ENCODE measurements around the gene RAPGEF5.

The RAPGEF5 gene

DNA sequence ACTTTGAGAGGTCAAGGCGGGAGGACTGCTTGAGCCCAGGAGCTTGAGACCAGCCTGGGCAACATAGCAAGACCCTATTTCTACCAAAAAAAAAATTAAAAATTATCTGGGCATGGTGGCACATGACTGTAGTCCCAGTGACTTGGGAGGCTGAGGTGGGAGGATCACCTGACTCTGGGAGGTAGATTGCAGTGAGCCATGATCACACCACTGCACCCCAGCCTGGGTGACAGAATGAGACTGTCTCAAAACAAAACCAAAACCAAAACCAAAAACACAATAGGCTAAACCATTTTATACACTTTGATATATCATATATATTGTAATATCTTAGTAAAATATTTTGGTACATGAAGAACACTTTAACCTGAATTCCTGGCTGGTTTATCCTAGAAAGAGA is 101.6 kb downstream of the RAPGEF5 start:
- Histone ChIP-seq H3K27ac (replicated peaks) (no peak overlapping the region), H3K4me3 (replicated peaks; ENCODE audit: insufficient read depth, low read length) (no peak overlapping the region), H3K27me3 (ENCODE audit: insufficient read depth, poor library complexity, severe bottlenecking) (no peaks in the 10 kb centered on the region)
- TF ChIP-seq SPI1 (IDR thresholded peaks at IDR 0.05; ENCODE audit: borderline replicate concordance, low read depth) (no peak), POLR2AphosphoS5 (IDR thresholded peaks at IDR 0.05; ENCODE audit: low read depth) (no peak), GABPA (IDR thresholded peaks at IDR 0.05; ENCODE audit: low read depth) (no peak)
- TF ChIP-seq, protein P1, sequence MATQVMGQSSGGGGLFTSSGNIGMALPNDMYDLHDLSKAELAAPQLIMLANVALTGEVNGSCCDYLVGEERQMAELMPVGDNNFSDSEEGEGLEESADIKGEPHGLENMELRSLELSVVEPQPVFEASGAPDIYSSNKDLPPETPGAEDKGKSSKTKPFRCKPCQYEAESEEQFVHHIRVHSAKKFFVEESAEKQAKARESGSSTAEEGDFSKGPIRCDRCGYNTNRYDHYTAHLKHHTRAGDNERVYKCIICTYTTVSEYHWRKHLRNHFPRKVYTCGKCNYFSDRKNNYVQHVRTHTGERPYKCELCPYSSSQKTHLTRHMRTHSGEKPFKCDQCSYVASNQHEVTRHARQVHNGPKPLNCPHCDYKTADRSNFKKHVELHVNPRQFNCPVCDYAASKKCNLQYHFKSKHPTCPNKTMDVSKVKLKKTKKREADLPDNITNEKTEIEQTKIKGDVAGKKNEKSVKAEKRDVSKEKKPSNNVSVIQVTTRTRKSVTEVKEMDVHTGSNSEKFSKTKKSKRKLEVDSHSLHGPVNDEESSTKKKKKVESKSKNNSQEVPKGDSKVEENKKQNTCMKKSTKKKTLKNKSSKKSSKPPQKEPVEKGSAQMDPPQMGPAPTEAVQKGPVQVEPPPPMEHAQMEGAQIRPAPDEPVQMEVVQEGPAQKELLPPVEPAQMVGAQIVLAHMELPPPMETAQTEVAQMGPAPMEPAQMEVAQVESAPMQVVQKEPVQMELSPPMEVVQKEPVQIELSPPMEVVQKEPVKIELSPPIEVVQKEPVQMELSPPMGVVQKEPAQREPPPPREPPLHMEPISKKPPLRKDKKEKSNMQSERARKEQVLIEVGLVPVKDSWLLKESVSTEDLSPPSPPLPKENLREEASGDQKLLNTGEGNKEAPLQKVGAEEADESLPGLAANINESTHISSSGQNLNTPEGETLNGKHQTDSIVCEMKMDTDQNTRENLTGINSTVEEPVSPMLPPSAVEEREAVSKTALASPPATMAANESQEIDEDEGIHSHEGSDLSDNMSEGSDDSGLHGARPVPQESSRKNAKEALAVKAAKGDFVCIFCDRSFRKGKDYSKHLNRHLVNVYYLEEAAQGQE (IDR thresholded peaks at IDR 0.05; ENCODE audit: insufficient replicate concordance, low read depth): no peak
- TF ChIP-seq, protein P2, sequence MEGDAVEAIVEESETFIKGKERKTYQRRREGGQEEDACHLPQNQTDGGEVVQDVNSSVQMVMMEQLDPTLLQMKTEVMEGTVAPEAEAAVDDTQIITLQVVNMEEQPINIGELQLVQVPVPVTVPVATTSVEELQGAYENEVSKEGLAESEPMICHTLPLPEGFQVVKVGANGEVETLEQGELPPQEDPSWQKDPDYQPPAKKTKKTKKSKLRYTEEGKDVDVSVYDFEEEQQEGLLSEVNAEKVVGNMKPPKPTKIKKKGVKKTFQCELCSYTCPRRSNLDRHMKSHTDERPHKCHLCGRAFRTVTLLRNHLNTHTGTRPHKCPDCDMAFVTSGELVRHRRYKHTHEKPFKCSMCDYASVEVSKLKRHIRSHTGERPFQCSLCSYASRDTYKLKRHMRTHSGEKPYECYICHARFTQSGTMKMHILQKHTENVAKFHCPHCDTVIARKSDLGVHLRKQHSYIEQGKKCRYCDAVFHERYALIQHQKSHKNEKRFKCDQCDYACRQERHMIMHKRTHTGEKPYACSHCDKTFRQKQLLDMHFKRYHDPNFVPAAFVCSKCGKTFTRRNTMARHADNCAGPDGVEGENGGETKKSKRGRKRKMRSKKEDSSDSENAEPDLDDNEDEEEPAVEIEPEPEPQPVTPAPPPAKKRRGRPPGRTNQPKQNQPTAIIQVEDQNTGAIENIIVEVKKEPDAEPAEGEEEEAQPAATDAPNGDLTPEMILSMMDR (IDR thresholded peaks at IDR 0.05; ENCODE audit: insufficient read depth, low read length): no peak
- DNase-seq (ENCODE audit: low read depth in 1 of 2, low spot score in 1 of 2): no peak

DNA sequence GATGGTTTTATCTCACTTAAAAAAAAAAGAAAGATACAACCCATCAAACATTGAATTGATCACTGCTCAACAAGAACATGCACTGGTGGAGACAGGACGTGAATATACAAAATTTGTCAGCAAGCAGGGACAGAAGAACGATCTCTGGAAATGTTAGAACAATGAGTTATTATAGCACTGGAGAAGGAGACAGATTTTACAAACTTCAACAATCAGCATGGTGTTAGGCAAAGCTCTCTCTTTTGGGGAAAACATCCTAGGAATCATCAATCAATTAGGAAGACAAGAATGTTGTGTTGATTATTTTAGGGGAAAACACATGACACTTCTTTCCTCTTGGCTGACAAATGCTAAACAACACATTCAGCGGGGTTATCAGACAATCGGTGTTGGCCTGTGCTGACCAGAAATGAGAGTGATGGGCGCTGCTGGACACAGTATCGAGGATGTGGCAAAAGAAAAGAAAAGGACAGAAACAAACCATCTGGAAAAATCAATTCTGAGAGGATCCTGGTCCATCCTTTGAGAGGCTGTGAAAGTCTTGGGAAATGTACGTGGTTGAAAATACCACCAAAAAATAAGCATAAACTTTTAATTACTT is 103.9 kb downstream of the RAPGEF5 start:
- H3K4me3 ChIP-seq (replicated peaks; ENCODE audit: insufficient read depth, low read length): no peak overlapping the region
- TF ChIP-seq POLR2AphosphoS5 (IDR thresholded peaks at IDR 0.05; ENCODE audit: low read depth) (no peak), SPI1 (IDR thresholded peaks at IDR 0.05; ENCODE audit: borderline replicate concordance, low read depth) (no peak), GABPA (IDR thresholded peaks at IDR 0.05; ENCODE audit: low read depth) (no peak)
- TF ChIP-seq, protein P2 (IDR thresholded peaks at IDR 0.05; ENCODE audit: insufficient read depth, low read length): no peak
- TF ChIP-seq, protein P1 (IDR thresholded peaks at IDR 0.05; ENCODE audit: insufficient replicate concordance, low read depth): no peak
- H3K27me3 ChIP-seq (ENCODE audit: insufficient read depth, poor library complexity, severe bottlenecking): no peaks in the 10 kb centered on the region
- no peak for DNase-seq (ENCODE audit: low read depth in 1 of 2, low spot score in 1 of 2)
- no peak overlapping the region for H3K27ac ChIP-seq (replicated peaks)

DNA sequence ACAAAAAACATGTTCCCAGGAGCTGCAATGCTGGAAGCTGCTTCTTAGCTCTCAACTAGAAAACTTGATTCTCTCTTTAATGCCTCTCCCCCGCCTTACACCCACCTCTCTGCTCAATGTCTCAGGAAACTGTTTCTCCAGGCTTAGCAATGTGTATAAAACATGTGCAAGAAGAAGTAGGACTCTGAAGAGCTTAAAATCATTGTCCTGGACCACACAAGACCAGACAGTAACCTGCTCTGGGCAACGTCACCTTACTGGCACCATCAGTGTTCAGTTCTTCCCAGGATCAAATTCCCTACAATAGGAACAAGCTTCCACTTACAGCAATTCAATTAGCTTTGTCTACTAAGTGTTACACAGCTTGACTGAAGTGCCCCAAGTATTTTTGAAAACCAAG is 104.9 kb downstream of the RAPGEF5 start:
- no peak for DNase-seq (ENCODE audit: low read depth in 1 of 2, low spot score in 1 of 2)
- H3K27me3 ChIP-seq (ENCODE audit: insufficient read depth, poor library complexity, severe bottlenecking): no peaks in the 10 kb centered on the region
- H3K27ac ChIP-seq (replicated peaks): no peak overlapping the region
- no peak overlapping the region for H3K4me3 ChIP-seq (replicated peaks; ENCODE audit: insufficient read depth, low read length)
- TF ChIP-seq, protein P1 (IDR thresholded peaks at IDR 0.05; ENCODE audit: insufficient replicate concordance, low read depth): no peak
- TF ChIP-seq GABPA (IDR thresholded peaks at IDR 0.05; ENCODE audit: low read depth): no peak
- TF ChIP-seq, protein P2 (IDR thresholded peaks at IDR 0.05; ENCODE audit: insufficient read depth, low read length): no peak
- TF ChIP-seq SPI1 (IDR thresholded peaks at IDR 0.05; ENCODE audit: borderline replicate concordance, low read depth): no peak
- no peak for TF ChIP-seq POLR2AphosphoS5 (IDR thresholded peaks at IDR 0.05; ENCODE audit: low read depth)

Data from HL-60 (cell line).